Astrocyte (in vitro differentiated cells and primary cell): Measurements from ENCODE around the gene SDK1. TPM values are rescaled to one million over a fixed set of nuclear protein-coding genes. Genes with fewer than 3 reads are reported as not detected.

Experiments
- DNase-seq: peaks from one replicate; pipeline ENCODE4 v3.0.0-alpha.2; 2010; ENCODE audit warnings: low read depth
- FAIRE-seq: peaks from 2 replicates; lab custom pipeline; 2011; peaks lifted over from hg19 to GRCh38; lab: Jason Lieb, UNC
- H2AFZ ChIP-seq: 2 replicates; pipeline ENCODE4 v1.6.0; 2012; ENCODE audit warnings: low read depth, low read length, inconsistent platforms
- H3K27ac ChIP-seq: 2 replicates; pipeline ENCODE4 v1.5.1; 2011; ENCODE audit warnings: low read depth, low read length, inconsistent platforms
- H3K27me3 ChIP-seq: 2 replicates; pipeline ENCODE4 v1.6.0; 2011; ENCODE audit warnings: low read length, inconsistent platforms; ENCODE audit not compliant: insufficient read depth
- H3K36me3 ChIP-seq: 2 replicates; pipeline ENCODE4 v1.5.1; 2011; ENCODE audit warnings: low read length, inconsistent platforms; ENCODE audit not compliant: insufficient read depth
- H3K4me1 ChIP-seq: 2 replicates; pipeline ENCODE4 v1.5.1; 2011; ENCODE audit warnings: low read length, inconsistent platforms; ENCODE audit not compliant: insufficient read depth
- H3K4me2 ChIP-seq: 2 replicates; pipeline ENCODE4 v1.6.0; 2012; ENCODE audit warnings: low read length, inconsistent platforms
- H3K4me3 ChIP-seq: 2 replicates; pipeline ENCODE4 v1.5.1; 2011; ENCODE audit warnings: low read depth, mild to moderate bottlenecking, low read length, inconsistent platforms; ENCODE audit not compliant: insufficient read depth
- H3K79me2 ChIP-seq: 2 replicates; pipeline ENCODE4 v1.6.0; 2012; ENCODE audit warnings: mild to moderate bottlenecking, low read length, inconsistent platforms; ENCODE audit not compliant: insufficient read depth
- H3K9ac ChIP-seq: 2 replicates; pipeline ENCODE4 v1.6.0; 2012; ENCODE audit warnings: mild to moderate bottlenecking, low read length, inconsistent platforms
- H3K9me3 ChIP-seq: 2 replicates; pipeline ENCODE4 v1.5.1; 2012; ENCODE audit warnings: low read depth, mild to moderate bottlenecking, low read length, inconsistent platforms; ENCODE audit not compliant: insufficient read depth
- H4K20me1 ChIP-seq: 2 replicates; pipeline ENCODE4 v1.6.0; 2012; ENCODE audit warnings: low read length, inconsistent platforms; ENCODE audit not compliant: insufficient read depth
- H3K27ac Mint-ChIP-seq: one replicate; pipeline ENCODE4 v1.8.0; 2021; ENCODE audit warnings: mild to moderate bottlenecking, mixed read lengths; ENCODE audit not compliant: unreplicated experiment
- H3K27me3 Mint-ChIP-seq: one replicate; pipeline ENCODE4 v1.8.0; 2021; ENCODE audit warnings: low read depth, mixed read lengths; ENCODE audit not compliant: unreplicated experiment
- H3K36me3 Mint-ChIP-seq: one replicate; pipeline ENCODE4 v1.8.0; 2021; ENCODE audit warnings: low read depth, mixed read lengths; ENCODE audit not compliant: unreplicated experiment
- H3K4me1 Mint-ChIP-seq: one replicate; pipeline ENCODE4 v1.8.0; 2021; ENCODE audit warnings: low read depth, mixed read lengths; ENCODE audit not compliant: unreplicated experiment
- H3K4me3 Mint-ChIP-seq: one replicate; pipeline ENCODE4 v1.8.0; 2021; ENCODE audit warnings: mild to moderate bottlenecking, moderate library complexity, mixed read lengths; ENCODE audit not compliant: unreplicated experiment
- H3K9me3 Mint-ChIP-seq: one replicate; pipeline ENCODE4 v1.8.0; 2021; ENCODE audit warnings: mild to moderate bottlenecking, mixed read lengths; ENCODE audit not compliant: unreplicated experiment
- EZH2 ChIP-seq: IDR thresholded peaks from 2 replicates; pipeline ENCODE4 v1.6.1; 2012; ENCODE audit warnings: mild to moderate bottlenecking, low read length, inconsistent platforms; ENCODE audit not compliant: insufficient read depth
- total RNA-seq: library from RNA; stranded (reverse); gene quantifications from 2 replicates; pipeline ENCODE4 v1.2.1, GENCODE V29; 2021
- TF ChIP-seq, protein P1 (sequence below): IDR thresholded peaks from 2 replicates; pipeline ENCODE4 v1.5.1; 2011; ENCODE audit warnings: low read depth, mild to moderate bottlenecking, inconsistent platforms, low read length, moderate library complexity; ENCODE audit not compliant: insufficient read depth

The SDK1 gene
- total RNA-seq, 1 donor from 2014 or later = 4.2 TPM

DNA sequence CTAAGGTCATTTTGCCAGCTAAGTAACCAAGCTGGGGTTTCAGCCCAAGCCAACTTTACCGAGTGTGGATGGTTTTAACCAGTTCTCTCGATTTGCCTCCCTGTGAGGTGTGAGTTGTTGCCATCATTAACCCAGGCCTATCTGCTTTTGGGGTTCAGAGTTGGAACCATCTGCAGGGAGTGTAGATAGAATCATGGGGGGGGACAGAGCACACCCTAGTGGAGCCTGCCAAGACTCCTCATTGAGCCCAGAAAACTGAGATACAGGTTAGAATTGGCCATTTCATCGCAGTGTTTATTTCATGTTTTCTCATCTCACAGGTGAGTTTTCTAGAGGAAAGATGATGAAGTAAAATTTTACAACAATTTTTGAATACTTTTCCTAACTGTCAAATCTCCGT is 133.6 kb downstream of the SDK1 start:
- FAIRE-seq = no peak
- Histone ChIP-seq H4K20me1 (no peaks in the 10 kb centered on the region), H2AFZ (no peak overlapping the region), H3K4me1 (peaks cover 24% of the 10 kb centered on the region), H3K4me2 (no peak overlapping the region), H3K36me3 (no peaks in the 10 kb centered on the region), H3K9me3 (no peaks in the 10 kb centered on the region), H3K27ac (no peak overlapping the region), H3K4me3 (no peak overlapping the region), H3K79me2 (no peaks in the 10 kb centered on the region), H3K27me3 (no peaks in the 10 kb centered on the region), H3K9ac (no peak overlapping the region)
- H3K27me3 Mint-ChIP-seq = no peaks in the 10 kb centered on the region
- H3K27ac Mint-ChIP-seq = no peak overlapping the region
- H3K4me3 Mint-ChIP-seq = no peak overlapping the region
- no peak for TF ChIP-seq EZH2
- TF ChIP-seq, protein P1, sequence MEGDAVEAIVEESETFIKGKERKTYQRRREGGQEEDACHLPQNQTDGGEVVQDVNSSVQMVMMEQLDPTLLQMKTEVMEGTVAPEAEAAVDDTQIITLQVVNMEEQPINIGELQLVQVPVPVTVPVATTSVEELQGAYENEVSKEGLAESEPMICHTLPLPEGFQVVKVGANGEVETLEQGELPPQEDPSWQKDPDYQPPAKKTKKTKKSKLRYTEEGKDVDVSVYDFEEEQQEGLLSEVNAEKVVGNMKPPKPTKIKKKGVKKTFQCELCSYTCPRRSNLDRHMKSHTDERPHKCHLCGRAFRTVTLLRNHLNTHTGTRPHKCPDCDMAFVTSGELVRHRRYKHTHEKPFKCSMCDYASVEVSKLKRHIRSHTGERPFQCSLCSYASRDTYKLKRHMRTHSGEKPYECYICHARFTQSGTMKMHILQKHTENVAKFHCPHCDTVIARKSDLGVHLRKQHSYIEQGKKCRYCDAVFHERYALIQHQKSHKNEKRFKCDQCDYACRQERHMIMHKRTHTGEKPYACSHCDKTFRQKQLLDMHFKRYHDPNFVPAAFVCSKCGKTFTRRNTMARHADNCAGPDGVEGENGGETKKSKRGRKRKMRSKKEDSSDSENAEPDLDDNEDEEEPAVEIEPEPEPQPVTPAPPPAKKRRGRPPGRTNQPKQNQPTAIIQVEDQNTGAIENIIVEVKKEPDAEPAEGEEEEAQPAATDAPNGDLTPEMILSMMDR = no peak
- DNase-seq = no peak
- H3K4me1 Mint-ChIP-seq = peaks cover 41% of the 10 kb centered on the region
- H3K9me3 Mint-ChIP-seq = no peaks in the 10 kb centered on the region
- H3K36me3 Mint-ChIP-seq = no peaks in the 10 kb centered on the region

DNA sequence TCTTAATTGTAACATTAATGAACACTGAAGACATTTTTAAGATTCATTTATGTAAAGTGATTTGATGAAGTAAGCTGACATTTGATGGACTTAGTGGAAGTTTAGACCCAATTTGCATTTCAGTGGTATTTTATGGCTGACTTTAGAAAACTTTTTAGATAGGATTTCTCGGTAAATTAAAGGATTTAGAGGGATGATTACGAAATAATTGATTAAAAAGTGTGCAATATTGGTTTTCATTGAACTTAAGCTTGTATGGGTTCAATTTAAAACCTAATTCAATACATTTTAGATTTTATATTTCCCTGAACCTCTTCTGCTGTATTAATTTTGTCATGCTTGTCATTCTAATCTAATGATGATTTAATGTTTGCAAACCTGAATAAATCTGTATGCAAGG is 135.1 kb downstream of the SDK1 start:
- Histone ChIP-seq H2AFZ (no peak overlapping the region), H3K4me1 (peaks cover 21% of the 10 kb centered on the region), H3K27ac (peak overlapping the region; percentile 63), H3K4me3 (peak overlapping the region; percentile 19), H3K9ac (peak overlapping the region; percentile 16), H3K4me2 (peak overlapping the region; percentile 66), H3K27me3 (no peaks in the 10 kb centered on the region), H3K9me3 (no peaks in the 10 kb centered on the region), H4K20me1 (no peaks in the 10 kb centered on the region), H3K79me2 (no peaks in the 10 kb centered on the region), H3K36me3 (no peaks in the 10 kb centered on the region)
- DNase-seq (no peak), FAIRE-seq (no peak)
- H3K9me3 Mint-ChIP-seq = no peaks in the 10 kb centered on the region
- H3K4me3 Mint-ChIP-seq = no peak overlapping the region
- H3K4me1 Mint-ChIP-seq = peaks cover 30% of the 10 kb centered on the region
- peak overlapping the region; percentile 73 for H3K27ac Mint-ChIP-seq
- H3K27me3 Mint-ChIP-seq = no peaks in the 10 kb centered on the region
- H3K36me3 Mint-ChIP-seq = no peaks in the 10 kb centered on the region
- TF ChIP-seq, protein P1 = no peak
- no peak for TF ChIP-seq EZH2

DNA sequence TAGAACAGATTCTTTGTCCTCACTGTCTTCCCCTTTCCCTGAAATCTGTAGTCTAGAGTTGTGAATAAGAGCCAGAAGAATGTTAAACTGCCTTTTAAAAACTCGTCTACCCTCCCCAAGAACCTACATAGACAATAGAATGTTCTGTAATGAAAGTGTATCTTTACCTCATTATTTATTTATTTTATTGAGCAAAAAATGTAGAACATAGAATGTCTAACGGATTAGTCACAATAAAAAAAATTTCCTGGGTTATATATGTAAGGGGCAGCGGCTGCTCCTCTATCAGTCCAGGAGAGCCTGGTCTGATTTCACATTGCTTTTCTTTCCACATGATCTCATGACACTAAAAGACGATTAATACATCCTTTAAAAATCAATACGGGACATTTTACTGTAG is 135.7 kb downstream of the SDK1 start:
- peak overlapping the region; percentile 66 for H3K4me2 ChIP-seq
- Mint-ChIP-seq H3K4me3 (peak overlapping the region; percentile 24), H3K36me3 (peaks cover under 1% of the 10 kb centered on the region), H3K27me3 (no peaks in the 10 kb centered on the region), H3K4me1 (peaks cover 25% of the 10 kb centered on the region), H3K27ac (peak overlapping the region; percentile 66), H3K9me3 (no peaks in the 10 kb centered on the region)
- H2AFZ ChIP-seq = no peak overlapping the region
- no peaks in the 10 kb centered on the region for H3K79me2 ChIP-seq
- H3K9me3 ChIP-seq = no peaks in the 10 kb centered on the region
- H3K27me3 ChIP-seq = no peaks in the 10 kb centered on the region
- FAIRE-seq = no peak
- peak overlapping the region; percentile 19 for H3K4me3 ChIP-seq
- TF ChIP-seq, protein P1 = no peak
- no peak for TF ChIP-seq EZH2
- H3K9ac ChIP-seq = peak overlapping the region; percentile 53
- H4K20me1 ChIP-seq = no peaks in the 10 kb centered on the region
- H3K4me1 ChIP-seq = peaks cover 21% of the 10 kb centered on the region
- no peaks in the 10 kb centered on the region for H3K36me3 ChIP-seq
- H3K27ac ChIP-seq = peak overlapping the region; percentile 63
- DNase-seq = peak; percentile 82
